Bladder microvascular endothelial cell (primary cell): ENCODE results near the gene THUMPD1. TPM values are rescaled to one million over a fixed set of nuclear protein-coding genes. Genes with fewer than 3 reads are reported as not detected.

Source experiments
- total RNA-seq: library from RNA; depleted of rRNA; stranded (reverse); fragments of >200 nt; gene quantifications from 2 replicates; pipeline ENCODE4 v1.2.3, GENCODE V29; 2014

The THUMPD1 gene
- 51.8 and 65.3 TPM in 2 replicates for total RNA-seq

GRCh38 chr16:20741554-20742285 is at the start of gene THUMPD1:
THUMPD1 (minus strand) TSS chr16:20741818; CDS start chr16:20741739, 79 bp downstream.

GRCh38 chr16:20763461-20764232 is 22.0 kb upstream of the THUMPD1 start, which contains the start of gene ACSM3:
ACSM3 (plus strand) TSS chr16:20764014; CDS start chr16:20770035, 6,021 bp downstream.

Other genes starting within 250 kb of the THUMPD1 start
- 0.16 TPM in 1 of 2 replicates, not detected in the other for gene ACSM2B, start 165.5 kb downstream of the THUMPD1 start, total RNA-seq
- not detected in 2 replicates for gene ACSM1, start 44.1 kb downstream of the THUMPD1 start, total RNA-seq
- gene ACSM3, start 22.2 kb upstream of the THUMPD1 start, total RNA-seq: 0.32 and 1.4 TPM in 2 replicates
- gene ERI2, start 64.7 kb upstream of the THUMPD1 start, total RNA-seq: 11.8 and 12.6 TPM in 2 replicates
- 4.1 and 5.8 TPM in 2 replicates for gene REXO5, start 64.7 kb upstream of the THUMPD1 start, total RNA-seq
- gene DCUN1D3, start 158.5 kb upstream of the THUMPD1 start, total RNA-seq: 35.7 and 36.6 TPM in 2 replicates
- gene LYRM1, start 159.0 kb upstream of the THUMPD1 start, total RNA-seq: 63.9 and 64.9 TPM in 2 replicates